GM12801 (cell line): ENCODE results near the gene SF3B2.

ENCODE experiments used
- CTCF ChIP-seq: IDR thresholded peaks from one replicate; pipeline ENCODE4 v1.5.1; 2011; ENCODE audit warnings: control low read depth; ENCODE audit not compliant: insufficient read length; ENCODE audit errors: extremely low read depth

Gene SF3B2

GRCh38 chr11:66059966-66060680, 8.0 kb downstream of the SF3B2 start:
- TF ChIP-seq CTCF = no peak

DNA sequence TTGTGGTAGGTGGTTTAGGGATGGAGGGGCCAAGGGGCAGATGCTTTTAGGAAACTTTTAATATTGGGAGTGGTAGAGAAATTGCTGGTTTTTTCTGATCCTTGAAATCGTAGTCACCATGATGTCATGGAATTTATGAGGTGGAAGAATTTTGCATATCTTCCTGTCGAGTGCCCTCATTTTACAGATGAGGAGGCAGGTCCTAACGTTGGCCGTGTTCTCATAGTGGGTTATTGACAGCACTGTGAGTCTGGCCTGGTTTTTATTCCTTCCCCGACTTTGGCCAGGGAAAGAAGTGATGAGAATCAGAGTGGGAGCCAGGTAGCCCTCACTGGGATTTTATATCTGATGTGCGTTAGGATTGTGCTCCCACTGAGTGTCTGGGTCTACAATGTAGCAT, 9.1 kb downstream of the SF3B2 start:
- no peak for TF ChIP-seq CTCF

GRCh38 chr11:66062408-66062807, 10.2 kb downstream of the SF3B2 start:
- TF ChIP-seq CTCF = no peak

DNA sequence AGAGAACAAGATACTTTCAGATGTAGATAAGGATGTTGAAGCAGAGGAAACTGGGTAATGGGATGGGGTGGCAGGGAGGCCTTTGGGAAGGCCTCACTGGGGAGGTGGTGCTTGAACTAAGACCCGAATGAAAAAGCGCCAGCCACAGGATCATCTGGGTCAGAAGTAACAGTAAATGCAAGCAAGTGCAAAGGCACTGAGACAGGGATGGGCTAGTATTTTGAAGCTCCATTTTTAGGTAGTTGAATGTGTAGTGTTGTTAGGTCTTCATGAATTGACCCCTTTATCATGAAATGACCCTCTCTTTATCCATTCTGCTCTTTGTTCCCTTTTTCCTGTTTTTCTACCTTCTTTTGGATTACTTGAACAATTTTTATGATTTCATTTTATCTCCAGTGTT, 11.7 kb downstream of the SF3B2 start:
- no peak for TF ChIP-seq CTCF

GRCh38 chr11:66064571-66064970, 12.4 kb downstream of the SF3B2 start:
- no peak for TF ChIP-seq CTCF

GRCh38 chr11:66066751-66067150, 14.6 kb downstream of the SF3B2 start:
- no peak for TF ChIP-seq CTCF

DNA sequence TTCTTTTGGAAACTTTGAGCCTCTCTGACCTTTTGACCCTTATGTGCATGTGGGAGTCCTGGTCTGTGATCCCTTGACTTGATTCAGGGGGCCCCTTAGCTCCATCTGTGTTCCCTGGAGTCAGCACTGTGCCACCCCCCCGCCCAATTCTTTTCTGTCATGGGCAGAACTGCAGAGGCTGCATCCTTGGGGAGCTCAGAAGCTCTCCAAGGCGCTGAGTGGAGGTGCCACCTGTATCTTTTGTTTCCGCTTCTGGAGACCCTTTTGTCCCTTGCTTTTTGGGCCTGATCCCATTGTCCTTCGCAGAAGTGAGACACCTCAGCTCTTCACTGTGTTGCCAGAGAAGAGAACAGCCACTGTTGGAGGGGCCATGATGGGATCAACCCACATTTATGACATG, 15.5 kb downstream of the SF3B2 start:
- no peak for TF ChIP-seq CTCF
